WTC11 (cell line): ENCODE data around the gene SLC25A22. TPM values are rescaled to one million over a fixed set of nuclear protein-coding genes. Genes with fewer than 3 reads are reported as not detected.

Experiments used
- ATAC-seq: fragments of 200-7000 bp; cut with Tn5 transposase; 2 replicates; pipeline ENCODE4 v1.10.0; 2021; ENCODE audit warnings: mild to moderate bottlenecking, moderate library complexity
- CTCF ChIA-PET: fragments of 300-600 bp; sonication (Branson Sonifier 250); formaldehyde crosslinking; loops from one replicate; lab custom pipeline; 2021; ENCODE audit warnings: antibody characterized with exemption; lab: Charles Lee
- POLR2A ChIA-PET: fragments of 350-600 bp; sonication (Branson Sonifier 250); formaldehyde crosslinking; loops from one replicate; lab custom pipeline; 2021; ENCODE audit warnings: antibody characterized with exemption; lab: Charles Lee
- DNase-seq: peaks from one replicate; pipeline ENCODE4 v3.0.0; 2021; ENCODE audit warnings: low spot score
- H3K27ac Mint-ChIP-seq: 2 replicates; pipeline ENCODE4 v1.8.0; 2021; ENCODE audit warnings: mixed read lengths
- H3K27me3 Mint-ChIP-seq: 2 replicates; pipeline ENCODE4 v1.8.0; 2021; ENCODE audit warnings: low read depth, mild to moderate bottlenecking, moderate library complexity, mixed read lengths
- H3K36me3 Mint-ChIP-seq: 2 replicates; pipeline ENCODE4 v1.8.0; 2021; ENCODE audit warnings: mixed read lengths
- H3K4me1 Mint-ChIP-seq: 2 replicates; pipeline ENCODE4 v1.8.0; 2022; ENCODE audit warnings: mixed read lengths
- H3K4me3 Mint-ChIP-seq: 2 replicates; pipeline ENCODE4 v1.8.0; 2021; ENCODE audit warnings: mild to moderate bottlenecking, moderate library complexity, mixed read lengths
- H3K9me3 Mint-ChIP-seq: 2 replicates; pipeline ENCODE4 v1.8.0; 2021; ENCODE audit warnings: mixed read lengths
- ELF4 ChIP-seq: sonication (generic); formaldehyde crosslinking; IDR thresholded peaks from 2 replicates; pipeline ENCODE4 v1.8.1; 2022; ENCODE audit warnings: low read depth, mild to moderate bottlenecking, moderate library complexity, missing genetic modification reagents
- ESRRA ChIP-seq: sonication (generic); formaldehyde crosslinking; IDR thresholded peaks from 2 replicates; pipeline ENCODE4 v1.8.1; 2022; ENCODE audit warnings: mild to moderate bottlenecking, missing genetic modification reagents, borderline replicate concordance
- ETV6 ChIP-seq: sonication (generic); formaldehyde crosslinking; IDR thresholded peaks from 2 replicates; pipeline ENCODE4 v1.8.1; 2022; ENCODE audit warnings: mild to moderate bottlenecking, missing genetic modification reagents
- FOXP1 ChIP-seq: sonication (generic); formaldehyde crosslinking; IDR thresholded peaks from 2 replicates; pipeline ENCODE4 v1.8.0; 2022; ENCODE audit warnings: missing genetic modification reagents, mild to moderate bottlenecking, moderate library complexity, borderline replicate concordance
- MXD4 ChIP-seq: fragments of 250-450 bp; sonication (Bioruptor Pico); IDR thresholded peaks from 2 replicates; pipeline ENCODE4 v1.8.0; 2021; ENCODE audit warnings: mild to moderate bottlenecking, moderate library complexity, borderline replicate concordance
- MYBL2 ChIP-seq: sonication (generic); formaldehyde crosslinking; IDR thresholded peaks from 2 replicates; pipeline ENCODE4 v1.8.1; 2023; ENCODE audit warnings: mild to moderate bottlenecking, moderate library complexity, missing genetic modification reagents
- NFATC4 ChIP-seq: fragments of 250-450 bp; sonication (Bioruptor Pico); IDR thresholded peaks from 2 replicates; pipeline ENCODE4 v1.9.0; 2021; ENCODE audit warnings: mild to moderate bottlenecking
- NFYB ChIP-seq: sonication (generic); formaldehyde crosslinking; conservative IDR thresholded peaks from 2 replicates; pipeline ENCODE4 v1.8.0; 2022; ENCODE audit warnings: low read depth, missing genetic modification reagents
- NR3C1 ChIP-seq: sonication (generic); formaldehyde crosslinking; conservative IDR thresholded peaks from 2 replicates; pipeline ENCODE4 v1.8.1; 2023; ENCODE audit warnings: low read depth, mild to moderate bottlenecking, missing genetic modification reagents
- SP1 ChIP-seq: sonication (generic); formaldehyde crosslinking; conservative IDR thresholded peaks from 2 replicates; pipeline ENCODE4 v1.8.1; 2022; ENCODE audit warnings: missing genetic modification reagents
- TCF7 ChIP-seq: sonication (generic); formaldehyde crosslinking; IDR thresholded peaks from 2 replicates; pipeline ENCODE4 v1.8.0; 2022; ENCODE audit warnings: mild to moderate bottlenecking, low read depth, missing genetic modification reagents, moderate library complexity
- TEAD1 ChIP-seq: sonication (generic); formaldehyde crosslinking; IDR thresholded peaks from 2 replicates; pipeline ENCODE4 v1.8.0; 2022; ENCODE audit warnings: mild to moderate bottlenecking, missing genetic modification reagents
- ZNF121 ChIP-seq: sonication (generic); formaldehyde crosslinking; IDR thresholded peaks from 2 replicates; pipeline ENCODE4 v1.8.0; 2023; ENCODE audit warnings: missing genetic modification reagents
- ZNF317 ChIP-seq: sonication (generic); formaldehyde crosslinking; IDR thresholded peaks from 2 replicates; pipeline ENCODE4 v1.8.1; 2023; ENCODE audit warnings: low read depth, mild to moderate bottlenecking, moderate library complexity, missing genetic modification reagents, borderline replicate concordance
- total RNA-seq: library from RNA; stranded (reverse); gene quantifications from 3 replicates; pipeline ENCODE4 v1.2.3, GENCODE V29; 2021
- TF ChIP-seq, protein P1 (sequence below): sonication (generic); formaldehyde crosslinking; IDR thresholded peaks from 2 replicates; pipeline ENCODE4 v1.8.1; 2022; ENCODE audit warnings: mild to moderate bottlenecking, moderate library complexity, missing genetic modification reagents
- TF ChIP-seq, protein P2 (sequence below): fragments of 250-450 bp; sonication (Bioruptor Pico); IDR thresholded peaks from 2 replicates; pipeline ENCODE4 v2.1.2; 2022; ENCODE audit warnings: mild to moderate bottlenecking, moderate library complexity
- TF ChIP-seq, protein P3 (sequence below): fragments of 200-600 bp; IDR thresholded peaks from 2 replicates; pipeline ENCODE4 v1.8.0; 2022; ENCODE audit warnings: antibody characterized with exemption
- TF ChIP-seq, protein P4 (sequence below): sonication (generic); formaldehyde crosslinking; IDR thresholded peaks from 2 replicates; pipeline ENCODE4 v1.8.1; 2023; ENCODE audit warnings: mild to moderate bottlenecking, moderate library complexity, missing genetic modification reagents
- TF ChIP-seq, protein P5 (sequence below): sonication (generic); formaldehyde crosslinking; IDR thresholded peaks from 2 replicates; pipeline ENCODE4 v1.8.1; 2023; ENCODE audit warnings: mild to moderate bottlenecking, missing genetic modification reagents, moderate library complexity
- TF ChIP-seq, protein P6 (sequence below): sonication (generic); formaldehyde crosslinking; IDR thresholded peaks from 2 replicates; pipeline ENCODE4 v1.8.1; 2022; ENCODE audit warnings: missing genetic modification reagents, borderline replicate concordance
- TF ChIP-seq, protein P7 (sequence below): sonication (generic); formaldehyde crosslinking; IDR thresholded peaks from 2 replicates; pipeline ENCODE4 v1.8.1; 2022; ENCODE audit warnings: low read depth, mild to moderate bottlenecking, moderate library complexity, missing genetic modification reagents, borderline replicate concordance
- TF ChIP-seq, protein P8 (sequence below): sonication (generic); formaldehyde crosslinking; IDR thresholded peaks from 2 replicates; pipeline ENCODE4 v1.8.0; 2022; ENCODE audit warnings: mild to moderate bottlenecking, missing genetic modification reagents

The SLC25A22 gene
- total RNA-seq, 1 experiment from 2014 or later: 44.8 TPM

DNA sequence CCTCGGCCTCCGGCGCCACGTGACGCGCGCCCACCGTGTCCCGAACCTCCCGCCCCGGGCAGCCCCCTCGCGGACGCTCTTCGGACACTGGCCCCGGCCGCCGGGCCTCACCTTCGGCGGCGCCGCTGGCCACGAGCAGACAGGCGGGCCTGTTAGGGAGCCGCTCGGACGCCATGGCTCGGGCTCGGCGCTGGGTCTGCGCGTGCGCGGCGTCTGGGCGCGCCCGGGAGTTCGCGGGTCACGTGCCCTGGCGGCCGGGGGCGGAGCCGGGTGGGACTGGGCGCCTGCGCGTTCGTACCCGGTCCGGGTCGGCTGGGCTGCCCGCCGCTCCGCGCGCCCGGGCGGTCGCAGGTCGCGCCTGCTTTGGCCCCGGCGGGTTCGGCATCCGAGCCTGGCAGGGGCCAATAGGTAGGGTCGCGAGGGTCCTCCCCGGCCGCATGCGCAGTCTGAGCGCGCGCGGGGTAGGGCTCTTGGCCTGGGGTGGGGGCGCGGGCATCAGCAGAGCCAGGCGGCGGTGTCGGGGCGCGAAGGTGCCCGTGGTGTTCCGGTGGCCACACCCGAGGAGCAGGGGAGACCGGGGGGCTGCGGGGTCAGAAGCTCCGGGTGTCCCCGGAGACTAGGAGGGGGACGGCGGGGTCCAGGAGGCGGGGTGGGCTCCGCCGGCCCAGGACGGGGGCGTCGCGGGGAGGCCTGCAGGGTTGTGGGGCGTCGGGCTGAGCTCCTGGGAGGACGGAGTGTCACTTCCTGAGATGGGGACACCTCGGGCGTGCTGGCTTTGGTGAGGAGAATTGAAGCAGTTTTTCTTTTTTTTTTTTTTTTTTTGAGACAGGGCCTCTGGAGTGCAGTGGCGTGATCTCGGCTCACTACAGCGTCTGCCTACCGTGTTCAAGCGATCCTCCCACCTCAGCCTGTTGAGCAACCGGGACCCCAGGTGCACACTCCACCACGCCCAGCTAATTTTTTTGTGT lies 20.5 kb downstream of the SLC25A22 start, which contains the start of gene GATD1:
Gene GATD1, minus strand, starts transcription at position 200 of the 968 bp plus-strand sequence. Its CDS starts 25 bp downstream, at position 175.
- Mint-ChIP-seq H3K9me3 (no peaks in the 10 kb centered on the region), H3K4me3 (peak within 1 kb of the TSS; percentile 88), H3K27ac (peak within 1 kb of the TSS; percentile 83), H3K27me3 (no peaks in the 10 kb centered on the region), H3K4me1 (peaks cover 25% of the 10 kb centered on the region), H3K36me3 (peaks cover 9% of the 10 kb centered on the region; the same call in 1 of the 2 replicates)
- ATAC-seq (peak; percentile 71), DNase-seq (peak; percentile 94)
- ChIA-PET POLR2A (interaction anchor here (0.6 to 2.3 kb wide), 8 partner anchors 14 to 145 kb away, joined by 3 to 10 read pairs (median 4); partner anchors contain the start of genes PIDD1 and TALDO1), CTCF (interaction anchor here (0.7 to 2.3 kb wide), 14 partner anchors 9 to 169 kb away, joined by 3 to 12 read pairs (median 4); partner anchors contain the start of genes CEND1, PNPLA2, TALDO1 and TMEM80)
- TF ChIP-seq, protein P1, sequence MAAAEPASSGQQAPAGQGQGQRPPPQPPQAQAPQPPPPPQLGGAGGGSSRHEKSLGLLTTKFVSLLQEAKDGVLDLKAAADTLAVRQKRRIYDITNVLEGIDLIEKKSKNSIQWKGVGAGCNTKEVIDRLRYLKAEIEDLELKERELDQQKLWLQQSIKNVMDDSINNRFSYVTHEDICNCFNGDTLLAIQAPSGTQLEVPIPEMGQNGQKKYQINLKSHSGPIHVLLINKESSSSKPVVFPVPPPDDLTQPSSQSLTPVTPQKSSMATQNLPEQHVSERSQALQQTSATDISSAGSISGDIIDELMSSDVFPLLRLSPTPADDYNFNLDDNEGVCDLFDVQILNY (CRISPR knock-in tag): peak; percentile 91
- TF ChIP-seq, protein P2, sequence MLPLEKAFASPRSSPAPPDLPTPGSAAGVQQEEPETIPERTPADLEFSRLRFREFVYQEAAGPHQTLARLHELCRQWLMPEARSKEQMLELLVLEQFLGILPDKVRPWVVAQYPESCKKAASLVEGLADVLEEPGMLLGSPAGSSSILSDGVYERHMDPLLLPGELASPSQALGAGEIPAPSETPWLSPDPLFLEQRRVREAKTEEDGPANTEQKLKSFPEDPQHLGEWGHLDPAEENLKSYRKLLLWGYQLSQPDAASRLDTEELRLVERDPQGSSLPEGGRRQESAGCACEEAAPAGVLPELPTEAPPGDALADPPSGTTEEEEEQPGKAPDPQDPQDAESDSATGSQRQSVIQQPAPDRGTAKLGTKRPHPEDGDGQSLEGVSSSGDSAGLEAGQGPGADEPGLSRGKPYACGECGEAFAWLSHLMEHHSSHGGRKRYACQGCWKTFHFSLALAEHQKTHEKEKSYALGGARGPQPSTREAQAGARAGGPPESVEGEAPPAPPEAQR (CRISPR knock-in tag): no peak
- TF ChIP-seq NR3C1 (CRISPR knock-in tag): no peak
- no peak for TF ChIP-seq ZNF317
- TF ChIP-seq MXD4 (CRISPR knock-in tag): no peak
- TF ChIP-seq, protein P3, sequence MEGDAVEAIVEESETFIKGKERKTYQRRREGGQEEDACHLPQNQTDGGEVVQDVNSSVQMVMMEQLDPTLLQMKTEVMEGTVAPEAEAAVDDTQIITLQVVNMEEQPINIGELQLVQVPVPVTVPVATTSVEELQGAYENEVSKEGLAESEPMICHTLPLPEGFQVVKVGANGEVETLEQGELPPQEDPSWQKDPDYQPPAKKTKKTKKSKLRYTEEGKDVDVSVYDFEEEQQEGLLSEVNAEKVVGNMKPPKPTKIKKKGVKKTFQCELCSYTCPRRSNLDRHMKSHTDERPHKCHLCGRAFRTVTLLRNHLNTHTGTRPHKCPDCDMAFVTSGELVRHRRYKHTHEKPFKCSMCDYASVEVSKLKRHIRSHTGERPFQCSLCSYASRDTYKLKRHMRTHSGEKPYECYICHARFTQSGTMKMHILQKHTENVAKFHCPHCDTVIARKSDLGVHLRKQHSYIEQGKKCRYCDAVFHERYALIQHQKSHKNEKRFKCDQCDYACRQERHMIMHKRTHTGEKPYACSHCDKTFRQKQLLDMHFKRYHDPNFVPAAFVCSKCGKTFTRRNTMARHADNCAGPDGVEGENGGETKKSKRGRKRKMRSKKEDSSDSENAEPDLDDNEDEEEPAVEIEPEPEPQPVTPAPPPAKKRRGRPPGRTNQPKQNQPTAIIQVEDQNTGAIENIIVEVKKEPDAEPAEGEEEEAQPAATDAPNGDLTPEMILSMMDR: no peak
- TF ChIP-seq MYBL2: 0 out of 2 replicates have a peak, but pooled peaks have one; percentile 53
- TF ChIP-seq ZNF121 (CRISPR knock-in tag): no peak
- TF ChIP-seq, protein P4, sequence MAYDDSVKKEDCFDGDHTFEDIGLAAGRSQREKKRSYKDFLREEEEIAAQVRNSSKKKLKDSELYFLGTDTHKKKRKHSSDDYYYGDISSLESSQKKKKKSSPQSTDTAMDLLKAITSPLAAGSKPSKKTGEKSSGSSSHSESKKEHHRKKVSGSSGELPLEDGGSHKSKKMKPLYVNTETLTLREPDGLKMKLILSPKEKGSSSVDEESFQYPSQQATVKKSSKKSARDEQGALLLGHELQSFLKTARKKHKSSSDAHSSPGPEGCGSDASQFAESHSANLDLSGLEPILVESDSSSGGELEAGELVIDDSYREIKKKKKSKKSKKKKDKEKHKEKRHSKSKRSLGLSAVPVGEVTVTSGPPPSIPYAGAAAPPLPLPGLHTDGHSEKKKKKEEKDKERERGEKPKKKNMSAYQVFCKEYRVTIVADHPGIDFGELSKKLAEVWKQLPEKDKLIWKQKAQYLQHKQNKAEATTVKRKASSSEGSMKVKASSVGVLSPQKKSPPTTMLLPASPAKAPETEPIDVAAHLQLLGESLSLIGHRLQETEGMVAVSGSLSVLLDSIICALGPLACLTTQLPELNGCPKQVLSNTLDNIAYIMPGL (CRISPR knock-in tag): peak; percentile 79; the same call in 1 of the 2 replicates
- TF ChIP-seq SP1 (CRISPR knock-in tag): peak; percentile 69
- TF ChIP-seq, protein P5, sequence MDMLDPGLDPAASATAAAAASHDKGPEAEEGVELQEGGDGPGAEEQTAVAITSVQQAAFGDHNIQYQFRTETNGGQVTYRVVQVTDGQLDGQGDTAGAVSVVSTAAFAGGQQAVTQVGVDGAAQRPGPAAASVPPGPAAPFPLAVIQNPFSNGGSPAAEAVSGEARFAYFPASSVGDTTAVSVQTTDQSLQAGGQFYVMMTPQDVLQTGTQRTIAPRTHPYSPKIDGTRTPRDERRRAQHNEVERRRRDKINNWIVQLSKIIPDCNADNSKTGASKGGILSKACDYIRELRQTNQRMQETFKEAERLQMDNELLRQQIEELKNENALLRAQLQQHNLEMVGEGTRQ: peak; percentile 99
- TF ChIP-seq, protein P6, sequence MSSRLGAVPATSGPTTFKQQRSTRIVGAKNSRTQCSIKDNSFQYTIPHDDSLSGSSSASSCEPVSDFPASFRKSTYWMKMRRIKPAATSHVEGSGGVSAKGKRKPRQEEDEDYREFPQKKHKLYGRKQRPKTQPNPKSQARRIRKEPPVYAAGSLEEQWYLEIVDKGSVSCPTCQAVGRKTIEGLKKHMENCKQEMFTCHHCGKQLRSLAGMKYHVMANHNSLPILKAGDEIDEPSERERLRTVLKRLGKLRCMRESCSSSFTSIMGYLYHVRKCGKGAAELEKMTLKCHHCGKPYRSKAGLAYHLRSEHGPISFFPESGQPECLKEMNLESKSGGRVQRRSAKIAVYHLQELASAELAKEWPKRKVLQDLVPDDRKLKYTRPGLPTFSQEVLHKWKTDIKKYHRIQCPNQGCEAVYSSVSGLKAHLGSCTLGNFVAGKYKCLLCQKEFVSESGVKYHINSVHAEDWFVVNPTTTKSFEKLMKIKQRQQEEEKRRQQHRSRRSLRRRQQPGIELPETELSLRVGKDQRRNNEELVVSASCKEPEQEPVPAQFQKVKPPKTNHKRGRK: no peak
- TF ChIP-seq, protein P7, sequence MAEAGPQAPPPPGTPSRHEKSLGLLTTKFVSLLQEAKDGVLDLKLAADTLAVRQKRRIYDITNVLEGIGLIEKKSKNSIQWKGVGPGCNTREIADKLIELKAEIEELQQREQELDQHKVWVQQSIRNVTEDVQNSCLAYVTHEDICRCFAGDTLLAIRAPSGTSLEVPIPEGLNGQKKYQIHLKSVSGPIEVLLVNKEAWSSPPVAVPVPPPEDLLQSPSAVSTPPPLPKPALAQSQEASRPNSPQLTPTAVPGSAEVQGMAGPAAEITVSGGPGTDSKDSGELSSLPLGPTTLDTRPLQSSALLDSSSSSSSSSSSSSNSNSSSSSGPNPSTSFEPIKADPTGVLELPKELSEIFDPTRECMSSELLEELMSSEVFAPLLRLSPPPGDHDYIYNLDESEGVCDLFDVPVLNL (CRISPR knock-in tag): no peak
- peak; percentile 66; the same call in 1 of the 2 replicates for TF ChIP-seq TEAD1 (CRISPR knock-in tag)
- TF ChIP-seq ESRRA (CRISPR knock-in tag): no peak
- TF ChIP-seq ELF4 (CRISPR knock-in tag): peak; percentile 51; the same call in 1 of the 2 replicates
- no peak for TF ChIP-seq NFATC4 (CRISPR knock-in tag)
- no peak for TF ChIP-seq ETV6 (CRISPR knock-in tag)
- TF ChIP-seq FOXP1 (CRISPR knock-in tag): 0 out of 2 replicates have a peak, but pooled peaks have one; percentile 62
- no peak for TF ChIP-seq NFYB
- TF ChIP-seq, protein P8, sequence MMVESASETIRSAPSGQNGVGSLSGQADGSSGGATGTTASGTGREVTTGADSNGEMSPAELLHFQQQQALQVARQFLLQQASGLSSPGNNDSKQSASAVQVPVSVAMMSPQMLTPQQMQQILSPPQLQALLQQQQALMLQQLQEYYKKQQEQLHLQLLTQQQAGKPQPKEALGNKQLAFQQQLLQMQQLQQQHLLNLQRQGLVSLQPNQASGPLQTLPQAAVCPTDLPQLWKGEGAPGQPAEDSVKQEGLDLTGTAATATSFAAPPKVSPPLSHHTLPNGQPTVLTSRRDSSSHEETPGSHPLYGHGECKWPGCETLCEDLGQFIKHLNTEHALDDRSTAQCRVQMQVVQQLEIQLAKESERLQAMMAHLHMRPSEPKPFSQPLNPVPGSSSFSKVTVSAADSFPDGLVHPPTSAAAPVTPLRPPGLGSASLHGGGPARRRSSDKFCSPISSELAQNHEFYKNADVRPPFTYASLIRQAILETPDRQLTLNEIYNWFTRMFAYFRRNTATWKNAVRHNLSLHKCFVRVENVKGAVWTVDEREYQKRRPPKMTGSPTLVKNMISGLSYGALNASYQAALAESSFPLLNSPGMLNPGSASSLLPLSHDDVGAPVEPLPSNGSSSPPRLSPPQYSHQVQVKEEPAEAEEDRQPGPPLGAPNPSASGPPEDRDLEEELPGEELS (CRISPR knock-in tag): peak; percentile 81; the same call in 1 of the 2 replicates
- TF ChIP-seq TCF7 (CRISPR knock-in tag): peak; percentile 64; the same call in 1 of the 2 replicates
